ENCODE results near the gene BRI3BP.
A peak's percentile ranks its signal among the peaks of the same experiment; 100 is the strongest.
"Not testable (repeated sequence)": the region's sequence is repeated elsewhere in the genome, so short reads cannot be mapped to it uniquely, and the experiment has no call there.

BRI3BP gene

GRCh38 chr12:124975276-124975675 is 18.2 kb upstream of the BRI3BP start:
- DNase-seq = no peak

DNA sequence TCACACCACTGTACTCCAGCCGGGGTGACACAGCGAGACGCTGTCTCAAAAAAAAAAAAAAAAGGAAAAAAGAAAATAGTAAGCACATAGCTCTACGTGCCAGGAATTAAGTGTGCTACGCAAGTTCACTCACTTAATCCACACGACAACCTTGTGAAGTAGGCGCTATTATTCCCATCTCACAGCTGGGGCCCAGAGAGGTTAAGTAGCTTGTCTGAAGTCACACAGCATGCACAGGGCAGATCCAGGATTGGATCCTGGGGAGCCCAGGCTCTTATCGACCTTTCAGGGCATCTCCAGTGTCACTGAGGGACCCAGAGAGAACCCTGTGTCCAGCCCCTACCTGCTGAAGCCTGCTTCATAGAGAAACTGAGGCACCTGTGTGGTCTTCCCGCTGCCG is 16.4 kb upstream of the BRI3BP start:
- DNase-seq = no peak

- no peak for DNase-seq
Observed at GRCh38 chr12:124979568-124979967, 13.9 kb upstream of the BRI3BP start.

GRCh38 chr12:124980098-124980892 is 13.2 kb upstream of the BRI3BP start:
- no peak for DNase-seq

DNA sequence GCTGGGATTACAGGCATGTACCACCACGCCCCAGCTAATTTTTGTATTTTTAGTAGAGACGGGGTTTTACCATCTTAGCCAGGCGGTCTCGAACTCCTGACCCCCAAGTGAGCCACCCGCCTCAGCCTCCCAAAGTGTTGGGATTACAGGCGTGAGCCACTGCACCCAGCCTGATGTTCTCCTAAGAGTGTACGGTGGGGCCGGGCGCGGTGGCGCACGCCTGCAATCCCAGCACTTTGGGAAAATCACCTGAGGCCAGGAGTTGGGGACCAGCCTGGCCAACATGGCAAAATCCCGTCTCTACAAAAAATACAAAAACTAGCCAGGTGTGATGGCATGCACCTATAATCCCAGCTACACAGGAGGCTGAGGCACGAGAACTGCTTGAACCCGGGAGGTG is 6.6 kb upstream of the BRI3BP start:
- DNase-seq = not testable (repeated sequence)

DNA sequence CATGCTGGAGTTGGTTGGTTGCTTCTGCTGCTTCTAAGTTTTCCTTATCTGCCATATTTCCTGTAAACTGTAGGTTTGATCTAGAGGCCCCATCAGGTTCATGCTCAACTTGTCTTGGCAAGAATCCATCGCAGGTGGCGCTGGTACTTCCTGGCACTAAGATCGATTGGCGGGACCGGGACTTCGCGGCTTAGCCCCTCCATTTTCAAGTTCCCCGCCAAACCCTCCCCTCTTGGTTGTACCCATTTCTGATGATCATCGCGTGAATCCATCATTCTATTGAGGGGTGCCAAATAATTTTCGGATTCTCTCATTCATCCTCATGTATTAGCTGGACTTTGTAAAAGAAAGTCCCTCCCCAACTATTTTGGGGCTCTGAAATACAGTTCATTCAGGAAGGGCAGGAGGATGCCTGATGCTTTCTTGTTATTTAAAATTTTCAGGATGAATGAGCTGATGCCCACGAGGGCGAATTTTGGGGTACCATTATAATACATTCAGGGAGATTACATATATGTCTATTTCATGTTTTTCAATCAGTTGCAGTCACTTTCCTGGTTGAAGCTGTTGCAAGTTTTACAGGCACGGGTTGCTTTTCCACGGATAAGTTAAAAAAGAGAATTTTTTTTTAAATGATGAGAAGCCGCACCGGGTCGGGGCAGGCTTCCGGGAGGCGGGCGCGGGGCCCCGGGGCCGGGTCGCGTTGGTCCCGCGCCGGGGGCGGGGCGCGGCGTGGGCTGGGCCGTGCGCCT is 395 bp upstream of the BRI3BP start:
- DNase-seq = peak; percentile 92

- no peak for DNase-seq
Observed at GRCh38 chr12:124994437-124994975, 1.1 kb downstream of the BRI3BP start.

GRCh38 chr12:124995200-124995961 is 1.9 kb downstream of the BRI3BP start:
- no peak for DNase-seq

DNA sequence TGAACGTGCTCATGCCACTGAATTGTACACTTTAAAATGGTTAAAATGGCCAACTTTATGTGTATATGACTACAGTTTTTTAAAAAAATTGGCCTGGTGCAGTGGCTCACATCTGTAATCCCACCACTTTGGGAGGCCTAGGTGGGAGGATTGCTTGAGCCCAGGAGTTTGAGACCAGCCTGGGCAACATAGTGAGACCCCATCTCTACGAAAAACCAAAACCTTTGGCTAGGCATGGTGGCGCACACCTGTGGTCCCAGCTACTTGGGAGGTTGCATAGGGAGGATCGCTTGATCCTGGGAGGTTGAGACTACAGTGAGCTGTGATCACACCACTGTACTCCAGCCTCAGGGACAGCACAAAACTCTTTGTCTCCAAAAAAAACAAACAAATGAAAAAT is 5.3 kb downstream of the BRI3BP start:
- DNase-seq = no peak

- no peak for DNase-seq
Observed at GRCh38 chr12:125001636-125002035, 8.2 kb downstream of the BRI3BP start.

GRCh38 chr12:125003021-125003420 is 9.6 kb downstream of the BRI3BP start:
- no peak for DNase-seq

DNA sequence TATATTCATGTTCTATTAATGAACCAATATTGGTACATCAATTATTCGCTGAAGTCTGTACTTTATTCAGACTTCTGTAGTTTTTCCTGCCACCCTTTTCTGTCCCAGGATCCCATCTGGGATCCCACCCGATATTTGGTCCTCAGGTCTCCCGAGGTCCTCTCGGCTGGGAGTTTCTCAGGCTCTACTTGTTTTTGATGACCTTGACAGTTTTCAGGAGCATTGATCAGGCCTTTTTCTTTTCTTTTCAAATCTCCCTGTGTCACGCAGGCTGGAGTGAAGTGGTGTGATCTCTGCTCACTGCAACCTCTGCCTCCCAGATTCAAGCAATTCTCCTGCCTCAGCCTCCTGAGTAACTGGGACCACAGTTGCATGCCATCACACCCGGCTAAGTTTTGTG is 11.2 kb downstream of the BRI3BP start:
- no peak for DNase-seq

DNA sequence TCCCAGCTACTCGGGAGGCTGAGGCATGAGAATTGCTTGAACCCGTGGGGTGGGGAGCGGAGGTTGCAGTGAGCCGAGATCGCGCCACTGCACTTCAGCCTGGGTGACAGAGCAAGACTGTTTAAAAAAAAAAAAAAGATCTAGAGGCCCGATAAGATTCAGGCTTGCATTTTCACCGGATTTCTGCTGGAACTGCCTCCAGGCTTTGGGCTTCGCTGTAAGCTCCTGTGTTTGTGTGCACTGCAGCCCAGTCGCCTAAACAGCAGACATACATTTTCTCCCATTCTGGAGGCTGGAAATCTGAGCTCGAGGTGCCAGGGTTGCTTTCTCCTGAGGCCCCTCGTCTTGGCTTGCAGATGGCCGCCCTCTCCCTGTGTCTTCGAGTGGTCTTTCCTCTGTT is 12.2 kb downstream of the BRI3BP start:
- no peak for DNase-seq

GRCh38 chr12:125006365-125006764 is 12.9 kb downstream of the BRI3BP start:
- no peak for DNase-seq

DNA sequence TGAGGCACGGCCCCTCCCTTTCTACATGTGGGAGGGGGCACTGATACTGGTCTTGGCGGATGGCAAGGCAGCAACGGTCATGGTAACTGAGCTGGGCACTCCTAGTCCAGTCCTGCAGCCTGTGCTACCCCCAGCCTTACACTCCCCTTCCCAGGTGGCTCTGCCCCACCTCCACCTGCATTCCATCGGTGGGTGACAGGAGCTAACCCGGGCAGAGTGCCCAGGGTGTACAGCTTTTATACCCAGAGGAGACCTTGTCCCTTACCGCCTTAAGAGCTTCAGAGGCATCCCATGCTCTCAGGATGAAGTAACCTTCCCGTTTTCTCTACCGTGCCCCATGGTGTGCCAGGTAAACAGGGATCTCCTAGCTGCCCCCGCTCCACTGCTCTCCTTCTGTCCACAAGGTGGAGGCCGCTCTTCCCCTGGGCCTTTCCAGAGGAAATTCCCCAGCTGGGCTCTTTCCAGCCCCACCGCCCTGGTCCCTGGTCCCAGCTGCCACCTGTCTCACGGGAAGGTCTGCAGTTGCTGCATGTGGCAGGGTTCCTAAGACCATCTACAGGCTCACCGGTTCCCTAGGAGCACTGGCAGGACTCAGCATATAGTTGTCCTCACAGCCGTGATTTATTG is 20.5 kb downstream of the BRI3BP start:
- DNase-seq = no peak

DNA sequence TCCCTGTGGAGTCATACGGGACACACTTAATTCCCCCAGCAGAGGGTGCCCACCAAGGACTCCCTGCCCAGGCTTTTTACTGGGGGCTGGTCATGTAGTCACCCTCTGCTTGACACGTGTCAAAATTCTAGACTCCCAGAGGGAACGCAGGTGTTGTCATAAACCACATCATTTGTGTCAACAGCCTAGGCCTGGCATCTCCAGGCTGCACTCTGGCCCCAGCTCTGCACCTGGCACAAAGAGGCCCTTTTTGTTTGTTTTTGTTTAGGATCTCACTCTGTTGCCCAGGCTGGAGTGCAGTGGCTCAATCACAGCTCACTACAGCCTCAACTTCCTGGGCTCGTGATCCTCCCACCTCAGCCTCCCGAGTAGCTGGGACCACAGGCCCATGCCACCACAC is 21.1 kb downstream of the BRI3BP start:
- no peak for DNase-seq

DNA sequence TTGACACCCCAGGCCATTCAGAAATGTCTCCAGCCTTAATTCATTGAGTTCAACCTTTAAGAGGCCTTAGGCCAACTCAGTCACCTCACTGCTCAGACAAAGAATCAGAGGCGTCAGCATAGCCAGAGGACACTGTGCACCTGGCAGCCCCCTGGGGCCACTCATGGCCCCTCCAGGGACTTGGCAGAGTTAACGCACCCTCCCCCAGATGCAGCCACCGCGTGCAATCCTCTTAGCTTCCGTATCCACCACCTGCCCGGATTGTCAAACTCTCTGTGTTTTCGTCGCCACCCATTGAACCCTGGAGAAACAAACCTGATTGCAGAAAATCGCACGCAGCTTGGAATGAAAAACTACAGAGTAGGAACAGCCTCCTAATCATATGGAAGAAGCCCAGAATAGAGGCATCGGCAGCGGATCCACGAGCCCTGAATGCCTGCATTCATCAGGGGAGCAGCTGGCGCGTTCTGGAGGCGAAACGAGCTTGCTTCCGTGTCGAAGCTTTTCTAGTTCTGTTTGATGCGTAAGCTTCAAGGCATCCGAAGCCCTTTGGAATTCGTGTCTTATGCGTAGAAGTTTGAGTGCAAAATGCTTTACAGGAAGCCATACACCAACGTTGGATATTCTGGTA is 22.4 kb downstream of the BRI3BP start:
- DNase-seq = no peak

DNA sequence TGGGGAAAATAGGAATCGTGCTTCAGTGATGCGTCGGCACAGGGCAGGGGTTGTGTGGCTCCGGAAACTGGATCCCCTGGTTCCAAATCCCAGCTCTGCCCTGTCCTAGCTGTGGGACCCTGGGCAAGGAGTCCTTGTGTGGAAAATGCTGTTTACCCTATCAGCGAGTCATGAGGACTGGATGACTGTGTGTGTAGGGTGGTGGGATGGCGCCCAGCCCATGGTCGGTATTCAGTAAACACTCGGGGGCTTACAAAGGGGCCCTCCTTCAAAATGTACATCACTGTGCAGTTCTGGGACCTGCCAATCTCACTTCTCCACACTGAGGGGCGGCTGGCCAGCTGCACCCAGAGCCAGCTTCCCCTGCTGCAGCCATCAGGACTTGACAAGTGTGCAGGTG is 24.4 kb downstream of the BRI3BP start:
- no peak for DNase-seq

DNA sequence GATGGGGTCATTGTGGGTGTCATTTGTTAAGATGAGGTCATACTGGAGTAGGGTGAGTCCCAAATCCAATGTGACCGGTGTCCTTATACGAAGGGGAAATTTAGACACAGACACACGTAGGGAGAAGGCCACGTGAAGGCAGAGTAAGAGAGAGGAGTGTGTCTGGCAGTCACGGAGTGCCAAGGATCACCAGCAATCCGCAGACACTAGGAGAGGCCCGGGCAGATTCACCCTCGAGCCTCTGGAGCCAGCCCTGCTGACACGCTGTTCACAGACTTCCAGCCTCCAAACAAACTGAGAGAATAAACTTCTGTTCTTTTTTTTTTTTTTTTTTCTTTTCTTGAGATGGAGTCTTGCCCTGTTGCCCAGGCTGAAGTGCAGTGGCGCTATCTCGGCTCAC is 24.9 kb downstream of the BRI3BP start:
- DNase-seq = no peak

DNA sequence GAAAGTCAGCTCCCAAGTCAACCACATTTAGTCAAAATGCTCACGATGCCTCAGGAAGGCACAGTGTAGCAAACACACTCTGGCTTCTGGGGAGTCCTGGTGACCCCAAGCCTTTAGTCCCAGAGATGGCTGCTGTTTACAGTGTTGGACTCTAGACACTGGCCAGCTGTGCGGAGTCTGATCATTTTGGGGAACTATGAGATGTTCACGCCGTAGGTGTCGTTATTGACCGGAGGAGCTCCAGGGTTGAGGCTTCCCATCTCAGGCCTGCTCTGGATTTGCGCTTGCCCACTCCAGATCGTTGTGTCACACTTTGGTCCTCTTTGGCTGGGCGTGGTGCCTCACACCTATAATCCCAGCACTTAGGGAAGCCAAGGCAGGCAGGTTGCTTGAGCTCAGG is 27.7 kb downstream of the BRI3BP start:
- no peak for DNase-seq

- DNase-seq = no peak
Observed at GRCh38 chr12:125021771-125022170, 28.3 kb downstream of the BRI3BP start.

GRCh38 chr12:125023065-125023464 is 29.6 kb downstream of the BRI3BP start:
- DNase-seq = no peak

Data from NCI-H774 (cell line).